ENCODE results near the gene BBS9.

BBS9 gene

GRCh38 chr7:33645104-33645503, 515.7 kb downstream of the BBS9 start:
- no peak overlapping the region for H3K4me3 Mint-ChIP-seq
- H3K36me3 Mint-ChIP-seq (ENCODE audit: low read depth): no peaks in the 10 kb centered on the region
- no peaks in the 10 kb centered on the region for H3K27me3 Mint-ChIP-seq (ENCODE audit: low read depth)
- no peak overlapping the region for H3K27ac Mint-ChIP-seq
- no peaks in the 10 kb centered on the region for H3K4me1 Mint-ChIP-seq (ENCODE audit: low read depth)
- H3K9me3 Mint-ChIP-seq: no peaks in the 10 kb centered on the region
- no peak for DNase-seq (ENCODE audit: low spot score)

GRCh38 chr7:33646166-33646565, 516.8 kb downstream of the BBS9 start:
- no peak for DNase-seq (ENCODE audit: low spot score)
- Mint-ChIP-seq H3K36me3 (ENCODE audit: low read depth) (no peaks in the 10 kb centered on the region), H3K9me3 (no peaks in the 10 kb centered on the region), H3K4me3 (no peak overlapping the region), H3K27me3 (ENCODE audit: low read depth) (no peaks in the 10 kb centered on the region), H3K27ac (no peak overlapping the region), H3K4me1 (ENCODE audit: low read depth) (no peaks in the 10 kb centered on the region)

GRCh38 chr7:33646891-33647391, 517.6 kb downstream of the BBS9 start:
- Mint-ChIP-seq H3K4me1 (ENCODE audit: low read depth) (no peaks in the 10 kb centered on the region), H3K27me3 (ENCODE audit: low read depth) (no peaks in the 10 kb centered on the region), H3K27ac (no peak overlapping the region), H3K36me3 (ENCODE audit: low read depth) (no peaks in the 10 kb centered on the region), H3K4me3 (no peak overlapping the region), H3K9me3 (no peaks in the 10 kb centered on the region)
- no peak for DNase-seq (ENCODE audit: low spot score)

- Mint-ChIP-seq H3K9me3 (no peaks in the 10 kb centered on the region), H3K27me3 (ENCODE audit: low read depth) (no peaks in the 10 kb centered on the region), H3K36me3 (ENCODE audit: low read depth) (no peaks in the 10 kb centered on the region), H3K27ac (no peak overlapping the region), H3K4me1 (ENCODE audit: low read depth) (no peaks in the 10 kb centered on the region), H3K4me3 (no peak overlapping the region)
- no peak for DNase-seq (ENCODE audit: low spot score)
Observed at GRCh38 chr7:33649476-33650441, 520.4 kb downstream of the BBS9 start.

GRCh38 chr7:33650828-33651227, 521.5 kb downstream of the BBS9 start:
- no peak for DNase-seq (ENCODE audit: low spot score)
- Mint-ChIP-seq H3K4me1 (ENCODE audit: low read depth) (no peaks in the 10 kb centered on the region), H3K27me3 (ENCODE audit: low read depth) (no peaks in the 10 kb centered on the region), H3K36me3 (ENCODE audit: low read depth) (no peaks in the 10 kb centered on the region), H3K4me3 (no peak overlapping the region), H3K27ac (no peak overlapping the region), H3K9me3 (no peaks in the 10 kb centered on the region)

GRCh38 chr7:33651998-33652515, 522.7 kb downstream of the BBS9 start:
- Mint-ChIP-seq H3K4me3 (no peak overlapping the region), H3K27me3 (ENCODE audit: low read depth) (no peaks in the 10 kb centered on the region), H3K4me1 (ENCODE audit: low read depth) (no peaks in the 10 kb centered on the region), H3K27ac (no peak overlapping the region), H3K9me3 (no peaks in the 10 kb centered on the region), H3K36me3 (ENCODE audit: low read depth) (no peaks in the 10 kb centered on the region)
- DNase-seq (ENCODE audit: low spot score): no peak

GRCh38 chr7:33654676-33655075, 525.3 kb downstream of the BBS9 start:
- H3K4me1 Mint-ChIP-seq (ENCODE audit: low read depth): no peaks in the 10 kb centered on the region
- no peaks in the 10 kb centered on the region for H3K36me3 Mint-ChIP-seq (ENCODE audit: low read depth)
- no peak overlapping the region for H3K27ac Mint-ChIP-seq
- H3K4me3 Mint-ChIP-seq: no peak overlapping the region
- no peaks in the 10 kb centered on the region for H3K27me3 Mint-ChIP-seq (ENCODE audit: low read depth)
- H3K9me3 Mint-ChIP-seq: no peaks in the 10 kb centered on the region
- no peak for DNase-seq (ENCODE audit: low spot score)

Data from T-helper 2 cell treated with Interferon-gamma antibody and Interleukin-4, amounts not matched to agents 5 μg/mL and 100 μg/mL, for 36 hours (primary cell).